GM18502 (cell line): ENCODE data around the gene STK11.

Source experiments
- ATAC-seq: cut with Tn5 transposase; IDR thresholded peaks from one replicate; pipeline ENCODE4 v1.9.1; 2021; ENCODE audit warnings: mild to moderate bottlenecking; ENCODE audit not compliant: unreplicated experiment, poor library complexity

STK11 gene

GRCh38 chr19:1269065-1269477 lies 63.5 kb downstream of the STK11 start, which contains the start of gene CIRBP:
Gene CIRBP (plus strand): TSS chr19:1269332. CDS start chr19:1270934, 1,602 bp downstream.
- ATAC-seq: peak; percentile 55

GRCh38 chr19:1269478-1270212 lies 64.1 kb downstream of the STK11 start:
- ATAC-seq: peak; percentile 34

- no peak for ATAC-seq
Observed at GRCh38 chr19:1270213-1270853, 64.8 kb downstream of the STK11 start.

GRCh38 chr19:1270854-1271527 lies 65.4 kb downstream of the STK11 start:
- no peak for ATAC-seq

GRCh38 chr19:1271528-1272422 lies 66.2 kb downstream of the STK11 start:
- ATAC-seq: no peak

GRCh38 chr19:1272423-1273262 lies 67.1 kb downstream of the STK11 start:
- ATAC-seq: no peak

- ATAC-seq: no peak
Observed at GRCh38 chr19:1273263-1274041, 67.9 kb downstream of the STK11 start.

- ATAC-seq: no peak
Observed at GRCh38 chr19:1274081-1274851, 68.7 kb downstream of the STK11 start.

- ATAC-seq: no peak
Observed at GRCh38 chr19:1274852-1275259, 69.3 kb downstream of the STK11 start.

- peak; percentile 75 for ATAC-seq
Observed at GRCh38 chr19:1275260-1275975, 69.8 kb downstream of the STK11 start, which contains the start of gene FAM174C. Gene FAM174C (plus strand): TSS chr19:1275530. CDS start chr19:1275550, 20 bp downstream.

- ATAC-seq: no peak
Observed at GRCh38 chr19:1275976-1276627, 70.5 kb downstream of the STK11 start.

GRCh38 chr19:1276628-1277022 lies 71.0 kb downstream of the STK11 start:
- ATAC-seq: no peak

- no peak for ATAC-seq
Observed at GRCh38 chr19:1277061-1277460, 71.5 kb downstream of the STK11 start.
